Breast epithelium (tissue), 3 donors: ENCODE results near the gene DNAL1.

Experiments used
- POLR2AphosphoS5 ChIP-seq, 3 donors: sonication (generic); formaldehyde crosslinking; IDR thresholded peaks; one replicate each; pipeline ENCODE4 v1.6.1; 2017; ENCODE audit warnings: antibody characterized with exemption in 3 of 3
- TF ChIP-seq, protein P1 (sequence below), 3 donors: fragments of 450-650 bp; IDR thresholded peaks; one replicate each; pipeline ENCODE4 v1.5.1; 2016 to 2017; ENCODE audit warnings: antibody characterized with exemption in 3 of 3, mild to moderate bottlenecking in 3 of 3, moderate library complexity in 3 of 3

DNA sequence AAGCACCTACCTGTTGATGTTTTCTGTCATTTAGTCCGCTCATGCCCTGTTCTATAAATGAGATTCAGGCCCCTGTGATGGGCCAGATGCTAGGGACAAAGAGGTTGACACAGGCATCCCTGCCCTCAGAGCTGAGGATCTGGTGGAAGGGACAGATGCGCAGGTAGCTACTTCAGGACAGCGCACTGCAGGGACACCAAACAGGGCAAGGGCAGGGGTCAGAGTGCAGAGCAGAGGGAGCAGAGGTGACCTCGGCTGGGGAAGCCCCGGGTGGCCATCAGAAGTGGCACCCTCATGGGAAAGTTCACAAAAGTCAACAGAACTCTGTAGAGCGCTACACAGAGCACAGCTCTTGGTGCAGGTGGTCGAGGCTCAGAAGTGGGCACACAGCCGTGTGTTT, 75.0 kb downstream of the DNAL1 start:
- TF ChIP-seq, protein P1, sequence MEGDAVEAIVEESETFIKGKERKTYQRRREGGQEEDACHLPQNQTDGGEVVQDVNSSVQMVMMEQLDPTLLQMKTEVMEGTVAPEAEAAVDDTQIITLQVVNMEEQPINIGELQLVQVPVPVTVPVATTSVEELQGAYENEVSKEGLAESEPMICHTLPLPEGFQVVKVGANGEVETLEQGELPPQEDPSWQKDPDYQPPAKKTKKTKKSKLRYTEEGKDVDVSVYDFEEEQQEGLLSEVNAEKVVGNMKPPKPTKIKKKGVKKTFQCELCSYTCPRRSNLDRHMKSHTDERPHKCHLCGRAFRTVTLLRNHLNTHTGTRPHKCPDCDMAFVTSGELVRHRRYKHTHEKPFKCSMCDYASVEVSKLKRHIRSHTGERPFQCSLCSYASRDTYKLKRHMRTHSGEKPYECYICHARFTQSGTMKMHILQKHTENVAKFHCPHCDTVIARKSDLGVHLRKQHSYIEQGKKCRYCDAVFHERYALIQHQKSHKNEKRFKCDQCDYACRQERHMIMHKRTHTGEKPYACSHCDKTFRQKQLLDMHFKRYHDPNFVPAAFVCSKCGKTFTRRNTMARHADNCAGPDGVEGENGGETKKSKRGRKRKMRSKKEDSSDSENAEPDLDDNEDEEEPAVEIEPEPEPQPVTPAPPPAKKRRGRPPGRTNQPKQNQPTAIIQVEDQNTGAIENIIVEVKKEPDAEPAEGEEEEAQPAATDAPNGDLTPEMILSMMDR (IDR thresholded peaks at IDR 0.05) = no peak
- TF ChIP-seq POLR2AphosphoS5 (IDR thresholded peaks at IDR 0.05) = no peak
